GM21390 (cell line): Measurements from ENCODE around the gene ARL4C.

Source experiments
- ATAC-seq: cut with Tn5 transposase; IDR thresholded peaks from one replicate; pipeline ENCODE4 v1.9.1; 2021; ENCODE audit not compliant: unreplicated experiment

ARL4C gene

DNA sequence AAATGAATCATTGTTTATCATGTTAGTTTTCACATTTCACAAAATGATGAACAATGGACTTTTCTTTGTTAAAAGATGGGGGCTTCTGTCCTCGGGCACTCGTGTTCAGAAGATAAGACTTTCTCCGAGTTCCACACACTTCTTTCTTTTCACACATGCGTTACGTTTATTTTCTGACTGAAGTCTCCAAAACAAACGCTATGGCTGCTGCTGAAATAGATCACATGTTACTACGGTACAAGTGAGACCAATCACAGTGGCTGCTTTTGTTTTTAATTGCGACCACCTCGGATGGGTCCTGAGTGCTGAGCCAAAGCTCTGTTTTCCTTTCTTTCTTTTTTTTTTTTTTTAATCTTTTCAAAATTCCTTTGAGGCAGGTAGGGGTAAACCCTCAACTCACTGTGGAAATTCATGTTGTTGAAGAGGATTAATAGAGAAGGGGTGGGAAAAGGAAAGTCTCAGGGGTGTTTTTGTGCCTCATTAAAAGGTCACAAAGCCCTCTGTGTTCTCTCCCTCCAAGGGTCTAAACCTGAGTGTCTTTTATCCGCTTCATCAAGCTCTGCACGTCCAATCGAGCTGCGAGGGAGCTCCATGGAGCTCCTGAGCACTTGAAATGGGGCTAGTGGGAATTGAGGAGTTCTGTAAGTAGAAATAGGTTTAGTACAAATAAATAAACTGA lies 48.2 kb downstream of the ARL4C start:
- no peak for ATAC-seq

DNA sequence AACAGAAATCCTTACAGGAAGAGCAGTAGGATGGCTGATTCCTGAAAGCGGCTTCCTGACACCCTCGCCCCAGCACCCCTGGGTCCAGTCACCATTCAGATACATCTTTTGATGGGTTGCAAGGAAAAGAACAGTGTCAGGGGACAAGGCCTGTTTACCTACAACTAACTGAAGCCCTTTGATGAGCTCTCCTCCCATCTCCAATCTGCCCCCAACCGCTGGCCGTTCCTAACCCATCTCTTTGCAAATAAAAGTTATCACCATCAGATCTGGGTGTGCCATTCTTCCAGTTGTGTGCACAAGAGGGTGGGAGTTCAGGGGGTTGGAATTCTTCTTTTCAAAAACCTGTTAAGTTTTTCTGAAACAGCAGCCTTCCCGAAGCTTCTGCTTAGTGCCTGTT lies 48.9 kb downstream of the ARL4C start:
- no peak for ATAC-seq

DNA sequence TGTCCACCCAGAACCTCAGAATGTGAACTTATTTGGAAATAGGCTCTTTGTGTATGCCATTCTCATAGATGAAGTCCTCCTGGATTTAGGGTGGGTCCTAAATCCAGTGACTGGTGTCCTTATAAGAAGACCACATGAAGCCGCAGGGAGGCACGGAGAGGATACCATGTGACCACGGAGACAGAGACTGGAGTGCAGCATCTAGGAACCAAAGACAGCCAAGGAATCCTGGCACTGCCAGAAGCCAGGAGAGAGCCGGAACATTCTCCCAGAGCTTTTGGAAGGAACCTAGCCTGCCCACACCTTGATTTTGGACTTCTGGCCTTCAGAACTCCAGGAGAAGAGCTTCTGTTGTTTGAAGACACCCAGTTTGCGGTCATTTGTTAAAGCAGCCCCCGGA lies 49.7 kb downstream of the ARL4C start:
- ATAC-seq = no peak

DNA sequence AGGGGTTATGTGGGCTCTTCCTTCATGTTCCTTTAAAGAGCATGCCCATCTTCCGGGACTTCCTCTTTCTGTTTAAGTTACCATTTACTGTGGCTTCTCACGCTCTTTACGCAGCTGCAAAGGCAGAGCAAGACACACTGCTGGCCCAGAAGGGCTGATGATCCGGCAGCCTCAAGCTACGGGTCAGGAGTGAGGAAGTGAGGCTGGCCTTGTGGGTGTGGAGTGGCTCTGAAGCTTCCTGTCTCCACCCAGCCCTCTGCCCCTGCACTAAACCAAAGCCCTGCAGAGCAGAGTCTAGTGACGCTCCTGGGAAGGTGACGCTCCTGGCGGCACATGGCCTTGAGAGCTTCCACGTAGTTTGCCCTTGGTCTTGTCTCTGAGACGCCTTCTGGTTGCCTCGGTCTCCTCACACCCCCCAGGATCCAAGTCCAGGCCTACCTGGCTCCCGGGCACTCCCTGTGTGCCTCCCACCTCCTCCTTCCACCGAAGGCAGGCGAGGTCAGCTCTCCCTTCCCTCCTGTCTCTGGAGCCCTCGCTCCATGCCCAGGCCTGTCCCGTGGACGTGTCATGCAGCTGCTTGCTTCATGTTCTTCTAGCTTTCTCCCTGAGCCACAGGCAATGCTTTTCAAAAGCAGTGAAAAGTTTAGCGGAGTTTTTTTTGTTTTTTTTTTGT lies 50.3 kb downstream of the ARL4C start:
- peak; percentile 94 for ATAC-seq

DNA sequence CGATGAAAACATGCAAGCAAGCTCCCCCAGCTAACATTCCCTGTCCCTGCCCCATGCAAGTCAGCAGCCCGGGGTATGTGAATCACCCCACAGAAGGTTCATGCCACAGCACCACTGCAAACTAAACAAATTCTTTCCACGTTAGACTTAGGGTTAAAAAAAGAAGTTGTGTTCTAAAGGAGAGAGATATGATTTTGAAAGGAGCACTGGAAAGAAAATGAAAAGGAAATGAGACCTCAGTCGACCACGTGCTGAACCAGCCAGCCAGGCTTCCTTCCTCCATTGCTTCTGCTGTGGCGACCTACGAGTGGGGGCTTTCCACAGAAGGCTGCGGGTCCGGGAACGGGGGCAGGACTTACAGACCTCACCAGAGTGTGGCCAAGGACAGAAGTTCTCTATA lies 52.0 kb downstream of the ARL4C start:
- no peak for ATAC-seq

DNA sequence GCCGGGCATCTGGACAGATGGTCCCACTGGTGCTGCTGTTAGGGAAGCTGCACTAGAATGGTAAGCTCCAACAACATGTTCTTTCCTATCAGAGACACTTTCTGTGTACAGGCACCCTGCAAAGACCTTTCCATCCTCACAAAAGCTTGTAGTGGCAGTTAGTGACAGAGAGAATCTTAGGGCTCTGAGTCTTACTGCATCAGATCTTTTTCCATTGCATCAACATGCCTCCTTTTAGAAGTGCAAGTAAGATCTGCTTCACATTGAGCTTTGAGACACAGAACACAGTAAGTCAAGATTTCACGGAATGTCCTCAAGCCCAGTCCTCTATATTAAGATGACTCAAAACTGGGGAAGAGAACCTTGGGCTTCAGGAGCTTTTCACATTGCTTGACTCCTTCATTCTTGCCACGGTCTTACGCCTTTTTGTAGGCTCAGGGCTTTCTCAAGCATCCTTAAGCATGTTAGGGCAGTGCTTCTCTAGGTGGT lies 52.6 kb downstream of the ARL4C start:
- ATAC-seq = no peak
